ENCODE data around the gene CDC6.

Gene CDC6

GRCh38 chr17:40287494-40288369, at the start of gene CDC6 (continued):
- no peak for TF ChIP-seq INSM2 (tag by site-specific recombination; IDR thresholded peaks at IDR 0.05)
- TF ChIP-seq KLF10 (tag by site-specific recombination; IDR thresholded peaks at IDR 0.05), result peak; percentile 58; the same call in 1 of the 2 replicates
- TF ChIP-seq PRDM10 (tag by site-specific recombination; IDR thresholded peaks at IDR 0.05), result peak; percentile 86
- no peak for TF ChIP-seq ZNF10 (tag by site-specific recombination; IDR thresholded peaks at IDR 0.05)
- TF ChIP-seq PRDM1 (tag by site-specific recombination; IDR thresholded peaks at IDR 0.05), result peak; percentile 90
- peak; percentile 99 for TF ChIP-seq SP2 (tag by site-specific recombination; IDR thresholded peaks at IDR 0.05)
- peak; percentile 71 for TF ChIP-seq ZBTB48 (tag by site-specific recombination; IDR thresholded peaks at IDR 0.05)
- 0 out of 2 replicates have a peak, but pooled peaks have one; percentile 26 for TF ChIP-seq ZNF660 (tag by site-specific recombination; IDR thresholded peaks at IDR 0.05)
- no peak for TF ChIP-seq TRIM28 (IDR thresholded peaks at IDR 0.05; ENCODE audit: borderline replicate concordance, low read length)
- TF ChIP-seq MYNN (tag by site-specific recombination; IDR thresholded peaks at IDR 0.05; ENCODE audit: borderline replicate concordance), result 0 out of 2 replicates have a peak, but pooled peaks have one; percentile 23
- peak; percentile 97 for TF ChIP-seq ZNF76 (tag by site-specific recombination; IDR thresholded peaks at IDR 0.05; ENCODE audit: borderline replicate concordance, low read depth)
- 0 out of 2 replicates have a peak, but pooled peaks have one; percentile 45 for TF ChIP-seq ELK4 (IDR thresholded peaks at IDR 0.05; ENCODE audit: borderline replicate concordance, low read depth, low read length)
- TF ChIP-seq ZNF16 (tag by site-specific recombination; IDR thresholded peaks at IDR 0.05; ENCODE audit: low read depth), result no peak
- TF ChIP-seq ZFHX2 (tag by site-specific recombination; conservative IDR thresholded peaks at IDR 0.05), result 0 out of 2 replicates have a peak, but pooled peaks have one; percentile 26
- TF ChIP-seq ZEB2 (tag by site-specific recombination; IDR thresholded peaks at IDR 0.05), result peak; percentile 20; the same call in 1 of the 2 replicates
- peak; percentile 92 for TF ChIP-seq ZXDB (tag by site-specific recombination; IDR thresholded peaks at IDR 0.05)
- TF ChIP-seq ZBTB21 (tag by site-specific recombination; IDR thresholded peaks at IDR 0.05), result peak; percentile 44; the same call in 1 of the 2 replicates
- no peak for TF ChIP-seq ZNF777 (tag by site-specific recombination; IDR thresholded peaks at IDR 0.05; ENCODE audit: borderline replicate concordance)
- no peak for TF ChIP-seq ZNF561 (tag by site-specific recombination; IDR thresholded peaks at IDR 0.05; ENCODE audit: borderline replicate concordance)
- no peak for TF ChIP-seq HIC1 (tag by site-specific recombination; IDR thresholded peaks at IDR 0.05)
- no peak for TF ChIP-seq ZNF571 (tag by site-specific recombination; IDR thresholded peaks at IDR 0.05)
- TF ChIP-seq ZNF148 (tag by site-specific recombination; IDR thresholded peaks at IDR 0.05; ENCODE audit: borderline replicate concordance), result 0 out of 2 replicates have a peak, but pooled peaks have one; percentile 72
- 0 out of 2 replicates have a peak, but pooled peaks have one; percentile 59 for TF ChIP-seq HOXC10 (CRISPR knock-in tag; IDR thresholded peaks at IDR 0.05)
- no peak for TF ChIP-seq ZNF621 (tag by site-specific recombination; IDR thresholded peaks at IDR 0.05)
- TF ChIP-seq EGR2 (tag by site-specific recombination; IDR thresholded peaks at IDR 0.05; ENCODE audit: low read depth), result no peak
- peak; percentile 98 for TF ChIP-seq ZNF501 (tag by site-specific recombination; IDR thresholded peaks at IDR 0.05)

Measured in HEK293 (cell line).